IMR-90 (cell line): ENCODE measurements around the gene MARK2. TPM values are rescaled to one million over a fixed set of nuclear protein-coding genes. Genes with fewer than 3 reads are reported as not detected.

Experiments
- ATAC-seq: fragments of 200-7000 bp; cut with Tn5 transposase; 2 replicates; pipeline ENCODE4 v1.9.1; 2020; ENCODE audit warnings: low read depth, mild to moderate bottlenecking, moderate library complexity
- BruUV-seq: library from RNA; stranded (reverse); fragments of 400-500 nt; replicated peaks from 2 replicates; lab custom pipeline; 2021; lab: Mats Ljungman, UMichigan
- CTCF ChIA-PET: fragments of 300-600 bp; formaldehyde crosslinking; extraction: SDS; loops from one replicate; lab custom pipeline; 2021; ENCODE audit warnings: antibody characterized with exemption; lab: Yijun Ruan, JAX
- POLR2A ChIA-PET: fragments of 300-600 bp; sonication (Branson Sonifier 250); formaldehyde crosslinking; loops from one replicate; lab custom pipeline; 2022; ENCODE audit warnings: antibody characterized with exemption; ENCODE audit not compliant: unreplicated experiment; lab: Charles Lee
- DNase-seq: peaks from one replicate; pipeline ENCODE4 v3.0.0; 2013
- H2AFZ ChIP-seq: replicated peaks from 2 replicates; pipeline ENCODE3; 2013; ENCODE audit warnings: low read length, mild to moderate bottlenecking; ENCODE audit not compliant: poor library complexity
- H2AK5ac ChIP-seq: 2 replicates; pipeline ENCODE4 v1.6.1; 2013; ENCODE audit warnings: low read depth, low read length, inconsistent platforms
- H2AK9ac ChIP-seq: replicated peaks from 2 replicates; pipeline ENCODE3; 2013; ENCODE audit warnings: mild to moderate bottlenecking, low read depth, low read length, moderate library complexity; ENCODE audit not compliant: poor library complexity
- H2BK120ac ChIP-seq: 2 replicates; pipeline ENCODE4 v1.6.1; 2013; ENCODE audit warnings: low read depth, low read length, inconsistent platforms
- H2BK15ac ChIP-seq: 3 replicates; pipeline ENCODE4 v1.6.1; 2013; ENCODE audit warnings: low read depth, low read length, inconsistent platforms
- H2BK20ac ChIP-seq: 2 replicates; pipeline ENCODE4 v1.6.1; 2013; ENCODE audit warnings: low read depth, mild to moderate bottlenecking, inconsistent platforms, low read length, moderate library complexity
- H2BK5ac ChIP-seq: 2 replicates; pipeline ENCODE4 v1.6.1; 2013; ENCODE audit warnings: mild to moderate bottlenecking, low read depth, low read length, inconsistent platforms; ENCODE audit not compliant: poor library complexity, severe bottlenecking
- H3K14ac ChIP-seq: replicated peaks from 2 replicates; pipeline ENCODE4 v1.6.1; 2013; ENCODE audit warnings: low read depth, low read length, inconsistent platforms
- H3K18ac ChIP-seq: 2 replicates; pipeline ENCODE4 v1.6.1; 2013; ENCODE audit warnings: low read depth, low read length, control low read depth
- H3K23ac ChIP-seq: 2 replicates; pipeline ENCODE4 v1.6.1; 2013; ENCODE audit warnings: low read depth, low read length, inconsistent platforms
- H3K27ac ChIP-seq: 2 replicates; pipeline ENCODE4 v1.5.1; 2013; ENCODE audit warnings: mild to moderate bottlenecking, control low read depth, low read length; ENCODE audit not compliant: insufficient read depth
- H3K27me3 ChIP-seq: 2 replicates; pipeline ENCODE4 v1.6.1; 2013; ENCODE audit warnings: low read length; ENCODE audit not compliant: control insufficient read depth, insufficient read depth
- H3K36me3 ChIP-seq: 2 replicates; pipeline ENCODE4 v1.6.1; 2013; ENCODE audit warnings: low read length, mixed read lengths; ENCODE audit not compliant: control insufficient read depth, insufficient read depth
- H3K4ac ChIP-seq: 2 replicates; pipeline ENCODE4 v1.6.1; 2013; ENCODE audit warnings: low read depth, low read length, inconsistent platforms
- H3K4me1 ChIP-seq: 2 replicates; pipeline ENCODE4 v1.6.1; 2013; ENCODE audit warnings: low read length, mixed read lengths; ENCODE audit not compliant: control insufficient read depth, insufficient read depth
- H3K4me2 ChIP-seq: 2 replicates; pipeline ENCODE4 v1.6.1; 2013; ENCODE audit warnings: low read depth, mild to moderate bottlenecking, control low read depth, low read length, moderate library complexity
- H3K4me3 ChIP-seq: 2 replicates; pipeline ENCODE4 v1.5.1; 2013; ENCODE audit warnings: low read depth, mild to moderate bottlenecking, control low read depth, low read length, moderate library complexity; ENCODE audit not compliant: insufficient read depth
- H3K56ac ChIP-seq: 2 replicates; pipeline ENCODE4 v1.6.1; 2013; ENCODE audit warnings: low read length, inconsistent platforms; ENCODE audit not compliant: insufficient read depth; ENCODE audit errors: extremely low read depth
- H3K79me1 ChIP-seq, 2 experiments: 2 replicates each; pipeline ENCODE4 v1.6.1; 2013; ENCODE audit warnings: low read length in 2 of 2, inconsistent platforms in 1 of 2, low read depth in 1 of 2
- H3K9ac ChIP-seq: 2 replicates; pipeline ENCODE4 v1.6.1; 2013; ENCODE audit warnings: low read depth, low read length, control low read depth
- H3K9me1 ChIP-seq: 2 replicates; pipeline ENCODE4 v1.6.1; 2013; ENCODE audit warnings: low read length, inconsistent platforms; ENCODE audit not compliant: insufficient read depth
- H3K9me3 ChIP-seq: 2 replicates; pipeline ENCODE4 v1.6.1; 2013; ENCODE audit warnings: low read length; ENCODE audit not compliant: control insufficient read depth, insufficient read depth
- H4K20me1 ChIP-seq: 2 replicates; pipeline ENCODE4 v1.6.1; 2013; ENCODE audit warnings: low read length, inconsistent platforms; ENCODE audit not compliant: insufficient read depth
- H4K5ac ChIP-seq: 2 replicates; pipeline ENCODE4 v1.6.1; 2013; ENCODE audit warnings: mild to moderate bottlenecking, low read depth, low read length, control low read depth
- H4K8ac ChIP-seq, 2 experiments: 2 replicates each; pipeline ENCODE4 v1.6.1; 2013; ENCODE audit warnings: low read depth in 2 of 2, low read length in 2 of 2, control low read depth in 1 of 2, inconsistent platforms in 1 of 2
- H4K91ac ChIP-seq: 2 replicates; pipeline ENCODE4 v1.6.1; 2013; ENCODE audit warnings: low read depth, low read length, inconsistent platforms; ENCODE audit not compliant: insufficient read depth
- FOS ChIP-seq: fragments of 150-350 bp; IDR thresholded peaks from 2 replicates; pipeline ENCODE4 v1.6.1; 2016; ENCODE audit warnings: low read depth, low read length
- MAFK ChIP-seq: IDR thresholded peaks from 2 replicates; pipeline ENCODE4 v1.6.1; 2012; ENCODE audit warnings: low read depth, low read length, improper control_type of control experiment
- MXI1 ChIP-seq: IDR thresholded peaks from 2 replicates; pipeline ENCODE4 v1.6.1; 2012; ENCODE audit warnings: low read depth, mild to moderate bottlenecking, low read length, moderate library complexity, borderline replicate concordance
- NFE2L2 ChIP-seq: fragments of 150-350 bp; IDR thresholded peaks from 2 replicates; pipeline ENCODE4 v1.6.1; 2016; ENCODE audit warnings: low read depth, mild to moderate bottlenecking, low read length
- POLR2A ChIP-seq: IDR thresholded peaks from 2 replicates; pipeline ENCODE4 v1.6.1; 2012; ENCODE audit warnings: mild to moderate bottlenecking, low read depth, low read length
- RAD21 ChIP-seq: IDR thresholded peaks from 2 replicates; pipeline ENCODE4 v1.6.1; 2012; ENCODE audit warnings: low read length, improper control_type of control experiment
- RFX5 ChIP-seq: IDR thresholded peaks from 2 replicates; pipeline ENCODE4 v1.8.0; 2012; ENCODE audit warnings: low read depth, mild to moderate bottlenecking, low read length, moderate library complexity
- SMC3 ChIP-seq: fragments of 150-350 bp; IDR thresholded peaks from 2 replicates; pipeline ENCODE4 v1.6.1; 2016; ENCODE audit warnings: low read depth, mild to moderate bottlenecking, antibody characterized with exemption, low read length, moderate library complexity
- WGBS, 2 experiments: methylation state at CpG; one replicate each; pipeline versions ENCODE4 v1.1.5 to v1.1.7; 2013; ENCODE audit warnings: missing lambda C conversion rate in 2 of 2; ENCODE audit not compliant: insufficient read length in 1 of 2; ENCODE audit errors: extremely low coverage in 2 of 2; 5-methylcytosine and 5-hydroxymethylcytosine counted together
- dilution Hi-C: fragments of 300-500 bp; cut with HindIII; formaldehyde crosslinking; loops from one replicate; pipeline ENCODE4 v1.14.3; 2018; ENCODE audit warnings: low sequenced_read_pairs; ENCODE audit not compliant: unreplicated experiment
- in situ Hi-C: fragments of 300-500 bp; cut with MboI; formaldehyde crosslinking; loops from 3 replicates; pipeline ENCODE4 v1.14.3; 2019; ENCODE audit warnings: low sequenced_read_pairs, inconsistent platforms, mixed read lengths
- intact Hi-C: fragments of 100-400 bp; cut with micrococcal nuclease; formaldehyde crosslinking; loops from 2 replicates; pipeline ENCODE4 v1.10.0; 2022
- polyA plus RNA-seq, 3 experiments: library from polyadenylated mRNA; depleted of rRNA; stranded (reverse); fragments of >200 nt; gene quantifications; 2 replicates each; pipeline ENCODE4 v1.2.3, GENCODE V29; 2012; ENCODE audit warnings: low replicate concordance in 1 of 3
- total RNA-seq: library from RNA; depleted of rRNA; stranded (reverse); fragments of >200 nt; gene quantifications from 2 replicates; pipeline ENCODE4 v1.2.3, GENCODE V29; 2012
- TF ChIP-seq, protein P1 (sequence below): conservative IDR thresholded peaks from 2 replicates; pipeline ENCODE4 v1.5.1; 2012; ENCODE audit warnings: mild to moderate bottlenecking, low read depth, low read length, improper control_type of control experiment

The MARK2 gene
- total and polyA plus RNA-seq, 2 of the 4 experiments (the other 2 are of a cell fraction) = 6.6 to 17.3 TPM

GRCh38 chr11:63843041-63843440, 4.1 kb downstream of the MARK2 start:
- Histone ChIP-seq H4K8ac (no peak overlapping the region), H3K27ac (no peak overlapping the region), H3K9me1 (peaks cover 36% of the 10 kb centered on the region), H3K27me3 (no peaks in the 10 kb centered on the region), H2BK120ac (no peak overlapping the region), H4K5ac (no peak overlapping the region), H3K18ac (no peak overlapping the region), H2BK20ac (no peak overlapping the region), H3K56ac (no peak overlapping the region), H3K23ac (no peak overlapping the region; the same call in 1 of the 2 replicates), H2AFZ (no peak overlapping the region), H2AK5ac (no peak overlapping the region), H3K79me1 (peaks cover 18 to 78% of the 10 kb centered on the region in 2 experiments), H3K36me3 (peaks cover 3% of the 10 kb centered on the region; the same call in 1 of the 2 replicates), H4K20me1 (peaks cover 75% of the 10 kb centered on the region), H2AK9ac (no peak overlapping the region), H3K4me2 (no peak overlapping the region), H2BK5ac (no peak overlapping the region), H3K4me3 (no peak overlapping the region), H3K4me1 (peaks cover 18% of the 10 kb centered on the region), H3K9ac (no peak overlapping the region), H2BK15ac (no peak overlapping the region), H3K9me3 (no peaks in the 10 kb centered on the region), H4K91ac (no peak overlapping the region), H3K14ac (no peak overlapping the region), H3K4ac (no peak overlapping the region)
- intact Hi-C loops (no loop called here), in situ Hi-C loops (no loop called here), dilution Hi-C loops (no loop called here)
- no CpG with 5 or more reads among the region's 1 CpG for WGBS, 2 experiments
- ATAC-seq (no peak), DNase-seq (peak; percentile 32)
- BruUV-seq = no TSS peak
- TF ChIP-seq FOS = no peak
- TF ChIP-seq MXI1 = no peak
- no peak for TF ChIP-seq RAD21
- no peak for TF ChIP-seq MAFK
- TF ChIP-seq NFE2L2 = no peak
- no peak for TF ChIP-seq SMC3
- TF ChIP-seq POLR2A = no peak
- TF ChIP-seq RFX5 = no peak
- TF ChIP-seq, protein P1, sequence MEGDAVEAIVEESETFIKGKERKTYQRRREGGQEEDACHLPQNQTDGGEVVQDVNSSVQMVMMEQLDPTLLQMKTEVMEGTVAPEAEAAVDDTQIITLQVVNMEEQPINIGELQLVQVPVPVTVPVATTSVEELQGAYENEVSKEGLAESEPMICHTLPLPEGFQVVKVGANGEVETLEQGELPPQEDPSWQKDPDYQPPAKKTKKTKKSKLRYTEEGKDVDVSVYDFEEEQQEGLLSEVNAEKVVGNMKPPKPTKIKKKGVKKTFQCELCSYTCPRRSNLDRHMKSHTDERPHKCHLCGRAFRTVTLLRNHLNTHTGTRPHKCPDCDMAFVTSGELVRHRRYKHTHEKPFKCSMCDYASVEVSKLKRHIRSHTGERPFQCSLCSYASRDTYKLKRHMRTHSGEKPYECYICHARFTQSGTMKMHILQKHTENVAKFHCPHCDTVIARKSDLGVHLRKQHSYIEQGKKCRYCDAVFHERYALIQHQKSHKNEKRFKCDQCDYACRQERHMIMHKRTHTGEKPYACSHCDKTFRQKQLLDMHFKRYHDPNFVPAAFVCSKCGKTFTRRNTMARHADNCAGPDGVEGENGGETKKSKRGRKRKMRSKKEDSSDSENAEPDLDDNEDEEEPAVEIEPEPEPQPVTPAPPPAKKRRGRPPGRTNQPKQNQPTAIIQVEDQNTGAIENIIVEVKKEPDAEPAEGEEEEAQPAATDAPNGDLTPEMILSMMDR = no peak
- ChIA-PET CTCF (no interaction called here), POLR2A (no interaction called here)
